ACC112 (cell line): ENCODE measurements around the gene AP2M1.

Source experiments
- H2AFZ ChIP-seq: fragments of 200-600 bp; sonication (generic); one replicate; pipeline ENCODE4 v1.6.0; 2017; ENCODE audit warnings: antibody characterized with exemption, low read length; ENCODE audit not compliant: unreplicated experiment
- H3K27ac ChIP-seq: fragments of 200-600 bp; sonication (generic); 2 replicates; pipeline ENCODE4 v1.5.1; 2014; ENCODE audit warnings: low read depth, mild to moderate bottlenecking, antibody characterized with exemption, low read length, moderate library complexity
- H3K27me3 ChIP-seq: fragments of 200-600 bp; sonication (generic); 2 replicates; pipeline ENCODE4 v1.6.1; 2014; ENCODE audit warnings: mild to moderate bottlenecking, antibody characterized with exemption, low read length, moderate library complexity, mixed read lengths; ENCODE audit not compliant: insufficient read depth
- H3K36me3 ChIP-seq: fragments of 200-600 bp; sonication (generic); 2 replicates; pipeline ENCODE4 v1.6.1; 2016; ENCODE audit warnings: mild to moderate bottlenecking, antibody characterized with exemption, low read length, moderate library complexity, mixed read lengths; ENCODE audit not compliant: insufficient read depth
- H3K4me1 ChIP-seq: fragments of 200-600 bp; sonication (generic); one replicate; pipeline ENCODE4 v1.6.1; 2016; ENCODE audit warnings: low read length, mixed read lengths; ENCODE audit not compliant: insufficient read depth, unreplicated experiment, control insufficient read depth
- H3K4me3 ChIP-seq: fragments of 200-600 bp; sonication (generic); 2 replicates; pipeline ENCODE4 v1.5.1; 2014; ENCODE audit warnings: mild to moderate bottlenecking, low read depth, low read length
- H3K79me2 ChIP-seq: fragments of 200-600 bp; sonication (generic); one replicate; pipeline ENCODE4 v1.6.0; 2016; ENCODE audit warnings: low read length; ENCODE audit not compliant: control insufficient read depth, unreplicated experiment, insufficient read depth

AP2M1 gene

DNA sequence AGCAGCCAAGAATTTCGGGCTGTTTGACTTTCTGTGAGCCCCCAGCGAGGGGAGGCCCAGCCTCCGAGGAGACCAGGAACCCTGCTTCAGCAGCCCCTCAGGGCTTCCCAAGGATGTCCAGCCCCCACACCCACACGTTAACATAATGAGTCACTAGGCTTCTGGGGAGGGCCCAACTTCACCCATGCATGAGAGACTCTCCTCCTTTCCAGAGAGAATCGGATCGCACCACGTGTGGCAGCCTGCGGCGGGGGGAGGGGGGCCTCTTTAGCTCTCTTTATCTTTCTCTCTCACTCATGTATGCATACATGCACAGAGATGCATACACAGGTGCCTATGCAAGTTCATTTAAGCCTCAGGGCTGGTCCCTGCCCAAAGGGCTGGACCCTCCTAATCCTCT is 3.1 kb upstream of the AP2M1 start:
- H3K79me2 ChIP-seq, result peaks cover 20% of the 10 kb centered on the region
- no peak overlapping the region for H2AFZ ChIP-seq
- H3K4me1 ChIP-seq, result peaks cover 55% of the 10 kb centered on the region
- no peaks in the 10 kb centered on the region for H3K27me3 ChIP-seq
- peak overlapping the region; percentile 27; the same call in 1 of the 2 replicates for H3K4me3 ChIP-seq
- peak overlapping the region; percentile 84 for H3K27ac ChIP-seq
- peaks cover 25% of the 10 kb centered on the region; the same call in 1 of the 2 replicates for H3K36me3 ChIP-seq

DNA sequence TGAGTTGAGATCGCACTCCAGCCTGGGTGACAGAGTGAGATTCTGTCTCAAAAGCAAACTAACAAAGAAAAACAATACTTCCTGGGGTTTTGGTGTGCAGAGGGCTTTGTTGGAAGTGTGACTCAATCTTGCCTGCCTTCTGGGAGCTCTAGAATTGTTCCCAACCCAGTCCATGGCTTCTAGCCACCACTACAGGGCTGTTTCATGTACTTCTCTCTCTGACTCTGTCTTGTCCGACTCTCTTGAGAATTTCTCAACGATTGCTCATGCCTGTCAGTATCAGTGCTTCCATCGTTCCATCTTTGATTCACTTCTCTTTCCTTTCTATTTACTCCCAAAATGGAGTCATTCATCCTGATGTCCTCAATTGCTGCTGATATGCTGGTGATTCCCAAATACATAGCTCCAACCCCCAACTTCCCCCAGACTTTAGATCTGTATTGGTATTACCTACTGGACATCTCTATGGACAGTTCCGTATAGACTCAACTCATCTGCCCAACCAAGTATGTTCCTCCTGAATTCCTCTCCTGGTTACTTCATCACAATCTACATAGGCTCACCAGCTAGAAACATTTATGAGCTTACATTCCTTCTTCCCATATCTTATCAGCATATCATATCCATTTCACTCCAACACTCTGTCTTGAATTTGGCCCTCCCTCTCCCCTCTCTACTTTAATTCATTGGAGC is 1.8 kb upstream of the AP2M1 start:
- Histone ChIP-seq H3K4me1 (peaks cover 63% of the 10 kb centered on the region), H3K4me3 (peak overlapping the region; percentile 52), H3K36me3 (peaks cover 15% of the 10 kb centered on the region; the same call in 1 of the 2 replicates), H3K27ac (peak overlapping the region; percentile 84), H2AFZ (no peak overlapping the region), H3K27me3 (no peaks in the 10 kb centered on the region), H3K79me2 (peaks cover 31% of the 10 kb centered on the region)

DNA sequence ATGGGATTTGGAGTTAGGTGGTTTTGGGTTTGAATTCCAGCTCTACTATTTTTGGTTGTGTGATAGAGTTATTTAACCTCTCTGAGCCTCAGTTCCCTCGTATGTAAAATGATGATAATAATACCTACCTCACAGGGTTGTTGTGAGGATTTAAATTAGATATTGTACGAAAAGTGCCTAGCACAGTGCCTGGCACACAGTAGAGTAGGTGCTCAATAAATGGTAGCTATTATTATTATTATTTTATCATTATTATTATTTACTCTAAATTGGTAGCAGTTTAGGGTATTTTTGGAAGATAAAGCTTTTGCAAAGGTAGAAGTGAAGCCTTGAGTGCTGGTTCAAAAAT is 1.3 kb upstream of the AP2M1 start:
- H3K79me2 ChIP-seq, result peaks cover 37% of the 10 kb centered on the region
- peak overlapping the region; percentile 84 for H3K27ac ChIP-seq
- no peak overlapping the region for H2AFZ ChIP-seq
- peaks cover 63% of the 10 kb centered on the region for H3K4me1 ChIP-seq
- H3K4me3 ChIP-seq, result peak overlapping the region; percentile 52
- H3K36me3 ChIP-seq, result peaks cover 17% of the 10 kb centered on the region; the same call in 1 of the 2 replicates
- H3K27me3 ChIP-seq, result no peaks in the 10 kb centered on the region

DNA sequence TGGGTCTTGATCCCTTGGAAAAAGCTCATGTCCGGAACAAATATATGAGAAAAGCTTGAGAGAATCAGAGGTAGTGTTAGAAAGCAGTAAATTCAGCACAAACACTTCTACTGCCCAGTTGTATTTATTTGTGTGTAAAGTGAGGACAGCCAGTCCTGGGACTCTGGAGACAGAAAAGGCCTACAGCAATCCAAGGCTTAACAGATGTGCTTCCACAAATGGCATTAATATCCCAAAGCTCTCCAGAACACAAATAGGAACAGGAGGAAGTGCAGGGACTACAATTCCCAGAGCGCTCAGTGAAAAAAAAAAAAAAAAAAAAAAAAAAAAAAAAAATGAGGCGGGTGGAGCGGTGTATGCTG is 390 bp upstream of the AP2M1 start:
- Histone ChIP-seq H2AFZ (no peak overlapping the region), H3K4me1 (peaks cover 63% of the 10 kb centered on the region), H3K36me3 (peaks cover 26% of the 10 kb centered on the region), H3K27ac (peak overlapping the region; percentile 27; the same call in 1 of the 2 replicates), H3K79me2 (peaks cover 43% of the 10 kb centered on the region), H3K27me3 (no peaks in the 10 kb centered on the region), H3K4me3 (no peak overlapping the region)

DNA sequence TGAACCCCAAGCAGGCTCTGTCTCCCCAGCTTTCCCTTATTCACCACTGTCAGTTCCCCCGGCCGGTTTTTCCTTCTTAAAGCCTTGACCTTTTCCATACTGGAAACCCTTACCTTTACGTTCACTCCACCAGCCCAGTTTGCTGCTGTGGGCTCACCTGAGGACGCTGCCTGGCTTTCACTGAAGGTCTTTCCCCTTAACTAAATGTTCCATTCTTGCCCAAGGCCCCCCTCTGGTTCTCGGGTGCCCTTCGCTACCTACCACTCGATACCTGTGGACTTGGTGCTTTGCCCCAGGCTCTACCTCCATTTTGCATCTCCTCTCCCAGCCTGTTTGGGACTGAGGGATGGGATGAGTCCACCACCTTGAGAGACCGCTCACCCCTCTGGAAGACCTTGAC is 851 bp downstream of the AP2M1 start:
- H3K4me1 ChIP-seq, result peaks cover 70% of the 10 kb centered on the region
- no peak overlapping the region for H2AFZ ChIP-seq
- peak overlapping the region; percentile 85 for H3K27ac ChIP-seq
- peaks cover 54% of the 10 kb centered on the region for H3K79me2 ChIP-seq
- H3K36me3 ChIP-seq, result peaks cover 33% of the 10 kb centered on the region
- peak overlapping the region; percentile 96 for H3K4me3 ChIP-seq
- H3K27me3 ChIP-seq, result no peaks in the 10 kb centered on the region

DNA sequence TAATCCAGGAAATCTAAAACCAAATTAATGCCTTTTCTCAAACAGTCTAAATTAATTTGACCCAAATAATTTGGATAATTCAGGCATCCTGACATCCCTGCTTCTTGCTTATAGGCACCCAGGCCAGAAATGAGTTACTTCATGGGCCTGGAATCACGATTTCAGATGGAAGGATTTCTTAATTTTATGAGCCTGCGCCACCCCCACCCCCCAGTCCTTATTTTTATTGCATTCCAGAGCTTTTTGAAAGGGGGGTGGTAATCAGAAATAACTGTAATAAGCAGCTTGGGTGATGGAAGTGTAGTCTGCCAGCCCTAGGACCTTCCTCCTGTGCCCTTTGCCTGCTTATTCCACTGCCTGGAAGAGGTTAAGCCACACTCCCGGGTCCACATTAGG is 1.3 kb downstream of the AP2M1 start:
- Histone ChIP-seq H3K4me3 (peak overlapping the region; percentile 96), H3K27me3 (no peaks in the 10 kb centered on the region), H2AFZ (no peak overlapping the region), H3K27ac (peak overlapping the region; percentile 85), H3K79me2 (peaks cover 59% of the 10 kb centered on the region), H3K4me1 (peaks cover 71% of the 10 kb centered on the region), H3K36me3 (peaks cover 38% of the 10 kb centered on the region)

DNA sequence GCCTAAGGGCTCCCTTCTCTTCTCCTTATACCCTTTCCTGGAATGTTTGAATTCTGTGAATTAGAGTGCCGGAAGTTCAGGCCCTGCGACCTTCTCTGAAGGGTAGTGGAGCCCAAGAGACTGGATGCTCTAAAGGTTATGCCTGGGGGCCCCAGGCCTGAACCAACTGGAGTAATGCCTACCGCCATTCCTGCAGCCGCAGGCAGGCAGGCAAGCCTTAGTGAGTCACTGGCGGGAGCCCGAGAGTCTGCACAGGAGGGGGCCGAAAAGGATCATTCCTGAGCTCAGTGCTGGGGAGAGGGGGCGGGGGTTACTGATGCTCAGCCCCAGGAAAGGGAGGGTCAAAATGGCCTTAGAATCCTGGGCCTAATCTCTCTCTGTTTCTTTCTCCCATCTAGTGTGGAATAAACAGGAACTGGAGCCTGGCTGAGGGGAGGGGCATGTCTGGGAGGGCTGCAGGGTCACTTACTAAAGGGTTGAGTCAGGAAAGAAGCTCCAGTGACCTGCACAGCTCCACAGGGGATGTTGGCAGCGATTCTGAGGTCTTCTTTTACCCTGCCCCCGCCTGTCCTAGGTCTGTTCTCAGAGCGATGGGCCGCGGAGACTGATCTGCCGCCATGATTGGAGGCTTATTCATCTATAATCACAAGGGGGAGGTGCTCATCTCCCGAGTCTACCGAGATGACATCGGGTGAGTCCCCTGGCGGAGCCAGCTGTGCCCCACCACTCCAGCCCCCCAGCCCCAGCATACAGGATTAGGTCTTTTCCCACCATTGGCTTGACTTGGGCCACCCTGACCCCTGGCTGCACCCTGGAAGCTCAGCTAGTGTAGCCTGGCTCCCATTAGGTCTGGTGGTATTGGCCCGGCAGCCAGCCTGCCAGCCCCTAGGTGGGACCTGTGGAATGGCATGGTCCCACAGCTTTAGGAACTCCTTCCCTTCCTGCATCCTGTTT is 2.0 kb downstream of the AP2M1 start:
- Histone ChIP-seq H3K27me3 (no peaks in the 10 kb centered on the region), H3K4me3 (peak overlapping the region; percentile 96), H3K27ac (peak overlapping the region; percentile 85), H2AFZ (no peak overlapping the region), H3K4me1 (peaks cover 64% of the 10 kb centered on the region), H3K79me2 (peaks cover 66% of the 10 kb centered on the region), H3K36me3 (peaks cover 45% of the 10 kb centered on the region)

DNA sequence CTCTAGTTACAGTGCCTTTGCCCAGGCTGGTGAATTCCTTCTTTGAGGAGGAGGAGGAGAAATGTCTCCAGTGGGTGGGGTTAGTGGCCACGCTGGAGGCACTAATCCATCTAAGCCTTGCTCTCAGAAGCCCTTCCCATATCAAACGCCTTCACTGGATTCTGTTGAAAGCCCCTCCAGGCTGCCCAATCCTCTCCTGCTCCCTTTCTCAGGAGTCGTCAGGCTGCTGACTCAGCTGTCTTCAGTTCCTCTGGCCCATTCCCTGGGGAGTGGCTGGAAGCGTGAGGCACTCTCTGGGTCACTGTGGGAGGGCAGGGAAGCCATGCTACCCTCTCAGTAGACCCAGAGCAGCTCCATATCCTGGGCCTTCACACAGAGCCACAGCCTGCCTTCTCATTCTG is 2.7 kb downstream of the AP2M1 start:
- Histone ChIP-seq H3K27ac (peak overlapping the region; percentile 85), H3K4me3 (peak overlapping the region; percentile 96), H2AFZ (no peak overlapping the region), H3K4me1 (peaks cover 57% of the 10 kb centered on the region), H3K79me2 (peaks cover 70% of the 10 kb centered on the region), H3K27me3 (no peaks in the 10 kb centered on the region), H3K36me3 (peaks cover 46% of the 10 kb centered on the region)

DNA sequence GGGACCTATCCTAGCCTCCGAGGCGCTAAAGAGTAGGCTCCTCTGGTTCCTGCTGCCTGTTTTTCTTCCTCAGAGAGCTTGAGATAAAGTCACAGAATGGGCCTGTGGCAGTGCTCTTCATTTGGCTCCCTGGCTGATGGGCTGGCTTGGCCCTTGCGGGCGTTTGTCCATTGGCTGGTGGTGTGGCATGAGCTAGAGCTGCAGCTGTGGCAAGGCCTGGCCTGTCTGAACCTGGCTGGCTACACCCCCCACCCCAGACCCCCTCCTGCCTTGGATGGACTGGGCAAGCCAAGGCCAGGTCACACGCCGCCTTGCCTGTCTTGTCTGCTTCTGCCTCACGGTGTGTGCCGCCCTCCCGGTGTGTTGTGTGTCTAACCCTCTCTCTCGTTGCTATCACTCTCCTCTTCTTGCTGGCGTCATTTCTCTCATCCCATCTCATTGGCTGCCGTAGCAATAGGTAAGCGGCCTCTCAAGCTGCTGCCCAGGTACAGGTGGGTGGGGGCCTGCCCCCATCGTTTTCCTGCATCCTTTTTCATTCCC is 3.2 kb downstream of the AP2M1 start:
- Histone ChIP-seq H3K27me3 (no peaks in the 10 kb centered on the region), H3K27ac (peak overlapping the region; percentile 85), H3K4me3 (peak overlapping the region; percentile 96), H3K36me3 (peaks cover 51% of the 10 kb centered on the region), H2AFZ (no peak overlapping the region), H3K4me1 (peaks cover 54% of the 10 kb centered on the region), H3K79me2 (peaks cover 70% of the 10 kb centered on the region)

DNA sequence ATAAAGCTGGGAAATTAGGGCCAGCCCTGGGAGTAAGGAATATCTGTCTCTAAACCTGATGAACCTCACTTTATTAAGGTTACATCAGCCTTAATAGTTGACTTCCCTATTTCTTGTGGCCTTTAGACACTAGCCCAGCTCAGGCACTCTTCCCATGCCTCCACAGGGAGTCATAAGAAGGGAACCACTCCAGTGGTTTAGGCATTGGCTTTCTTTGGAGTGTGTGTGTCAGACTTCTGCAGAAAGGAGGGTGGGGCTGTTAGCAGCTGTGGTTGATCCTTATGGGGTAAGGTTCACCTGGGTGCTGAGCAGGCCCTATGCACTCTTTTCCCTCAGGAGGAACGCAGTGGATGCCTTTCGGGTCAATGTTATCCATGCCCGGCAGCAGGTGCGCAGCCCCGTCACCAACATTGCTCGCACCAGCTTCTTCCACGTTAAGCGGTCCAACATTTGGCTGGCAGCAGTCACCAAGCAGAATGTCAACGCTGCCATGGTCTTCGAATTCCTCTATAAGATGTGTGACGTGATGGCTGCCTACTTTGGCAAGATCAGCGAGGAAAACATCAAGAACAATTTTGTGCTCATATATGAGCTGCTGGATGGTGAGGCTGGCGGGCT is 4.0 kb downstream of the AP2M1 start:
- Histone ChIP-seq H3K4me3 (no peak overlapping the region), H3K27ac (peak overlapping the region; percentile 85), H3K36me3 (peaks cover 58% of the 10 kb centered on the region), H3K79me2 (peaks cover 70% of the 10 kb centered on the region), H3K4me1 (peaks cover 48% of the 10 kb centered on the region), H3K27me3 (no peaks in the 10 kb centered on the region), H2AFZ (no peak overlapping the region)
